ENCODE data around the gene ZNF343. TPM values are rescaled to one million over a fixed set of nuclear protein-coding genes. Genes with fewer than 3 reads are reported as not detected.

The ZNF343 gene
- total RNA-seq, 1 experiment from 2014 or later = 13.4 TPM

DNA sequence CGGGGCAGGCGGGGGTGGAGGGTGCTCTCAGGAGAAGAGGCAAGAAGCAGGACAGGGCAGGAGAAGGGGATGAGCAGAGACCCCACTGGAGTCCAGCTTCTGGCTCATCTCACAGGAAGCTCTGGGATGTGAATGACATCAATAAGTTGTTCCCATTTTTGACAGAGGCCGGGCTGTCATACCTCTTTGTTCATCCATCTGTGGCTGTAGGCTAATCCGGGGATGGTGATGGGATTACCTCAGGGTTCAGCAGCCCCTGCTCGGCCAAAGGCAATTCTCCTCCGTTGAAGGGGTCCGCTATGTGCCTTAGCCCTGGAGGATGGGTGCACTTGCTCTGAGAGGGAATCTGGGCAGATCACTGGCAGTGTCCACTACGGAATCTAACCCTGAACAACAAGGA is 24.4 kb upstream of the ZNF343 start:
- ChIA-PET POLR2A (no interaction called here), CTCF (interaction anchor here (0.8 kb wide), 1 partner anchor 11 kb away, joined by 3 read pairs; no protein-coding TSS in a partner anchor)
- peaks cover 7% of the 10 kb centered on the region for H3K27me3 ChIP-seq (ENCODE audit: control insufficient read depth, insufficient read depth, low read length)
- in situ Hi-C loops (cut with HindIII; ENCODE audit: low pct_unique_long_range_greater_than_20kb, low sequenced_read_pairs) (no loop called here), intact Hi-C loops (cut with micrococcal nuclease; ENCODE audit: unreplicated experiment) (no loop called here)
- H3K4me3 ChIP-seq (ENCODE audit: low read depth in 2 of 2, low read length in 2 of 2) = no peak overlapping the region
- no peaks in the 10 kb centered on the region; the same call in 1 of the 2 replicates for H3K4me1 ChIP-seq (ENCODE audit: control insufficient read depth, insufficient read depth, low read length)
- TF ChIP-seq TCF7L2 (IDR thresholded peaks at IDR 0.05; ENCODE audit: low read depth, low read length) (no peak), POLR2AphosphoS5 (IDR thresholded peaks at IDR 0.05; ENCODE audit: low read depth, low read length) (no peak), SIN3A (IDR thresholded peaks at IDR 0.05; ENCODE audit: borderline replicate concordance, insufficient read depth, low read depth, low read length) (no peak), REST (IDR thresholded peaks at IDR 0.05; ENCODE audit: insufficient read depth in 1 of 2, low read depth in 2 of 2, low read length in 1 of 2) (no peak)
- TF ChIP-seq, protein P1, sequence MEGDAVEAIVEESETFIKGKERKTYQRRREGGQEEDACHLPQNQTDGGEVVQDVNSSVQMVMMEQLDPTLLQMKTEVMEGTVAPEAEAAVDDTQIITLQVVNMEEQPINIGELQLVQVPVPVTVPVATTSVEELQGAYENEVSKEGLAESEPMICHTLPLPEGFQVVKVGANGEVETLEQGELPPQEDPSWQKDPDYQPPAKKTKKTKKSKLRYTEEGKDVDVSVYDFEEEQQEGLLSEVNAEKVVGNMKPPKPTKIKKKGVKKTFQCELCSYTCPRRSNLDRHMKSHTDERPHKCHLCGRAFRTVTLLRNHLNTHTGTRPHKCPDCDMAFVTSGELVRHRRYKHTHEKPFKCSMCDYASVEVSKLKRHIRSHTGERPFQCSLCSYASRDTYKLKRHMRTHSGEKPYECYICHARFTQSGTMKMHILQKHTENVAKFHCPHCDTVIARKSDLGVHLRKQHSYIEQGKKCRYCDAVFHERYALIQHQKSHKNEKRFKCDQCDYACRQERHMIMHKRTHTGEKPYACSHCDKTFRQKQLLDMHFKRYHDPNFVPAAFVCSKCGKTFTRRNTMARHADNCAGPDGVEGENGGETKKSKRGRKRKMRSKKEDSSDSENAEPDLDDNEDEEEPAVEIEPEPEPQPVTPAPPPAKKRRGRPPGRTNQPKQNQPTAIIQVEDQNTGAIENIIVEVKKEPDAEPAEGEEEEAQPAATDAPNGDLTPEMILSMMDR (IDR thresholded peaks at IDR 0.05) = no peak
- DNase-seq (ENCODE audit: low read depth, low spot score) (no peak), ATAC-seq (no peak)
- H3K9me3 ChIP-seq (ENCODE audit: control insufficient read depth, insufficient read depth, low read depth, low read length) = no peaks in the 10 kb centered on the region
- BruUV-seq (replicated peaks) = no TSS peak
- H3K27ac ChIP-seq (ENCODE audit: low read length) = no peak overlapping the region
- H3K36me3 ChIP-seq (ENCODE audit: control insufficient read depth, insufficient read depth, low read length) = no peaks in the 10 kb centered on the region

DNA sequence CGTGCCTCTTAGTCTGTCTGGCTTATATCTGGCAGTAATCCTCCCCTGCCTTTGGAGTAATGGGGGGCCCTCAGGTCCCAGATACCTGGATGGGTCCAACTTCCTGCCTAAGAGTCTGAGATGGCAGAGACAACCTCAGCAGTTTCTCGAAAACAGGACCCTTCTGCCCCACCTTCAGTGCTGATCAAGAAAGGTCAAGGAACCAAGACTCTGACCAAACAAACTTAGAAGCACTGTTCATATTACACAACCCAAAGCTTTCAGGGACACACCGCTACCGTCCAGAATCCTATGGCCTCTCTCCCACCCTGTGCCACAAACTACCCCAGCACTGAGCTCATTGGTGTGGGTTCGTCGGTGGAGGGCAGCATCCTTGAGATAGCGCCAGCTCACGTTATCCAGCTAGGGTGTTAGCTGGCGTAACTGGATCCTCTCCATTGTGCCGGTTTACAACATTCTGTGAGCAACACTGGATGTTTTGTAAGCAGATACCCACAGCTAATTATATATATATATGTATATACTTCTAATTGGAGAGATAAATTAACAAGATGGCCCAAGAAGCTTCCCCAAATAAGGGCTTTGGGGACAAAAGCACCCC is 20.1 kb upstream of the ZNF343 start:
- no TSS peak for BruUV-seq (replicated peaks)
- Histone ChIP-seq H3K27me3 (ENCODE audit: control insufficient read depth, insufficient read depth, low read length) (peaks cover 5% of the 10 kb centered on the region), H3K4me3 (ENCODE audit: low read depth in 2 of 2, low read length in 2 of 2) (no peak overlapping the region), H3K27ac (ENCODE audit: low read length) (no peak overlapping the region), H3K9me3 (ENCODE audit: control insufficient read depth, insufficient read depth, low read depth, low read length) (no peaks in the 10 kb centered on the region), H3K4me1 (ENCODE audit: control insufficient read depth, insufficient read depth, low read length) (no peaks in the 10 kb centered on the region), H3K36me3 (ENCODE audit: control insufficient read depth, insufficient read depth, low read length) (no peaks in the 10 kb centered on the region)
- POLR2A ChIA-PET = interaction anchor here (0.6 to 0.8 kb wide), 2 partner anchors 64 to 115 kb away, joined by 3 to 4 read pairs; no protein-coding TSS in a partner anchor
- TF ChIP-seq TCF7L2 (IDR thresholded peaks at IDR 0.05; ENCODE audit: low read depth, low read length) (no peak), SIN3A (IDR thresholded peaks at IDR 0.05; ENCODE audit: borderline replicate concordance, insufficient read depth, low read depth, low read length) (no peak), REST (IDR thresholded peaks at IDR 0.05; ENCODE audit: insufficient read depth in 1 of 2, low read depth in 2 of 2, low read length in 1 of 2) (no peak), POLR2AphosphoS5 (IDR thresholded peaks at IDR 0.05; ENCODE audit: low read depth, low read length) (no peak)
- TF ChIP-seq, protein P1 (IDR thresholded peaks at IDR 0.05) = no peak
- no peak for ATAC-seq
- no peak for DNase-seq (ENCODE audit: low read depth, low spot score)
- intact Hi-C loops (cut with micrococcal nuclease; ENCODE audit: unreplicated experiment) (no loop called here), in situ Hi-C loops (cut with HindIII; ENCODE audit: low pct_unique_long_range_greater_than_20kb, low sequenced_read_pairs) (no loop called here)
- CTCF ChIA-PET = no interaction called here
